Stimulated activated CD4-positive, alpha-beta T cell treated with anti-CD3 and anti-CD28 coated beads, TNF-alpha, amount 100 ng/mL, for 48 hours (primary cell): ENCODE results near the gene ZNF441.
"Not testable (repeated sequence)": the region's sequence is repeated elsewhere in the genome, so short reads cannot be mapped to it uniquely, and the experiment has no call there.

ENCODE experiments used
- DNase-seq, 3 donors: peaks; one replicate each; pipeline ENCODE4 v3.0.0-alpha.2; 2020; ENCODE audit warnings: low read depth in 3 of 3

ZNF441 gene

DNA sequence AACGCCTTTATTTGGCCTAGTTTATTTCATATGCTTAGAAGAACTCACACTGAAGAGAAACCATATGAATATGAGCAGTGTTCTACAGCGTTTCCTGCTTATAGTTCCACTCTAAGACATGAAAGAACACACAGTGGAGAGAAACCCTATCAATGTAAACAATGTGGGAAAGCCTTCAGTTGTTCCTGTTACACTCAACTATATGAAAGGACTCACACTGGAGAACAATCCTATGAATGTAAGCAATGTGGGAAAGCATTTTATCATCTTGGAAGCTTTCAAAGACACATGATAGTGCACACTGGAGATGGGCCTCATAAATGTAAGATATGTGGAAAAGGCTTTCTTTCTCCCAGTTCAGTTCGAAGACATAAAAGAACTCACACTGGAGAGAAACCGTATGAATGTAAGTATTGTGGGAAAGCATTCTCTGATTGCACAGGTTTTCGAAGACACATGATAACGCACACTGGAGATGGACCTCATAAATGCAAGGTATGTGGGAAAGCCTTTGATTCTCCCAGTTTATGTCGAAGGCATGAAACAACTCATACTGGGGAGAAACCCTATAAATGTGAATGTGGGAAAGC is 13.7 kb downstream of the ZNF441 start:
- DNase-seq: no peak

- DNase-seq: no peak
Observed at GRCh38 chr19:11781295-11782057, 14.7 kb downstream of the ZNF441 start.

DNA sequence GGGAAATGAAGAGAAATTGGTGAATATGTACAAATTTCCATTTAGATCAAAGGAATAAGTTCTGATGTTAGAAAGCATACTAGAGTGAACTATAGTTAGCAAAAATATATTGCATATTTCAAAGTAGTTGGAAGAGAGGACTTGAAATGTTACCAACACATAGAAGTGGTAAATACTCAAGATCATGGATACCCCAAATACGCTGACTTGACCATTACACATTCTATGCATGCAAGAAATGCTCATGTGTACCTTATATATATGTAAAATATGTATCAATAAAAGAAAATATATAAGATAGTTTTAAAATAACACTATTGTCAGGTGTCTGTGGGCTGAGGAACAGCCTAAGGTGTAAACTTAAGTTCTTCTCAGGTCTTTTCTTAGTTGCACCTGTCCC is 17.0 kb downstream of the ZNF441 start:
- no peak for DNase-seq

GRCh38 chr19:11784356-11784755 is 17.6 kb downstream of the ZNF441 start:
- no peak for DNase-seq

- no peak for DNase-seq
Observed at GRCh38 chr19:11787536-11787935, 20.7 kb downstream of the ZNF441 start.

- DNase-seq: no peak
Observed at GRCh38 chr19:11792942-11793341, 26.1 kb downstream of the ZNF441 start.

DNA sequence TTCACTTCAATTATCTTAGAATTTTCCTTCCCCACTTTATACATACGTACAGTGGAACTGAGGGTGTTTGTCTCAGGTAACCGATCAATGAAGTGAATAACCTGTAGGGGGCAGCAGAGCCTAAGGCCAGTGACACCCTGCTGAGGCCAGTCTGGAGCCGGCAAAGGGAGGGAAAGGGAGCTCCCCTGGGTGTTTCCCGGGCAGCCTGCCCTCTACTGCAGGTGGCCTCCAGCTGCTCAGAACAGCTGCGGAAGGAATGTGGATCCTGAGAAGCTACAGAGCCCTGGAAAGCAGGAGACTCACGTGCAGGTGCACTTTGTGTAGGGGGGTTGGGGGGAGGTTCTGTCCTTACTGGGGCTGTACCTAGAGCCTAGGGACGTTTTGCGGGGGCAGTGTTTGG is 30.7 kb downstream of the ZNF441 start:
- peak; percentile 59 to 71 (median 63) for DNase-seq

- DNase-seq: peak; percentile 74 to 84 (median 83)
Observed at GRCh38 chr19:11798391-11799330, 31.9 kb downstream of the ZNF441 start, which contains the start of gene ZNF491. ZNF491 (plus strand) TSS chr19:11798523; CDS start chr19:11805954, 7,431 bp downstream.

DNA sequence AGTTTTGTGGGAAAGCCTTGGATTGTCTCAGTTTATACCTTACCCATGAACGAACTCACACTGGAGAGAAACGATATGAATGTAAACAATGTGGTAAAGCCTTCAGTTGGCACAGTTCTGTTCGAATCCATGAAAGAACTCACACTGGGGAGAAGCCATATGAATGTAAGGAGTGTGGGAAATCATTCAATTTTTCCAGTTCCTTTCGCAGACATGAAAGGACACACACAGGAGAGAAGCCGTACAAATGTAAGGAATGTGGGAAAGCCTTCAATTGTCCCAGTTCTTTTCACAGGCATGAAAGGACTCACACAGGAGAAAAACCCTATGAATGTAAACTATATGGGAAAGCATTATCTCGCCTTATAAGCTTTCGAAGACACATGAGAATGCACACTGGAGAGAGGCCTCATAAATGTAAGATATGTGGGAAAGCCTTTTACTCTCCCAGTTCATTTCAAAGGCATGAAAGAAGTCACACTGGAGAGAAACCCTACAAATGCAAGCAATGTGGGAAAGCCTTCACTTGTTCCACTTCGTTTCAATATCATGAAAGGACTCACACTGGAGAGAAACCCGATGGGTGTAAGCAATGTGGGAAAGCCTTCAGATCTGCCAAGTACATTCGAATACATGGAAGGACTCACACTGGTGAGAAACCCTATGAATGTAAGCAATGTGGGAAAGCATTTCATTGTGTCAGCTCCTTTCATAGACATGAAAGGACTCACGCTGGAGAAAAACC is 39.7 kb downstream of the ZNF441 start:
- DNase-seq: no peak

- no peak for DNase-seq
Observed at GRCh38 chr19:11807099-11807380, 40.2 kb downstream of the ZNF441 start.

DNA sequence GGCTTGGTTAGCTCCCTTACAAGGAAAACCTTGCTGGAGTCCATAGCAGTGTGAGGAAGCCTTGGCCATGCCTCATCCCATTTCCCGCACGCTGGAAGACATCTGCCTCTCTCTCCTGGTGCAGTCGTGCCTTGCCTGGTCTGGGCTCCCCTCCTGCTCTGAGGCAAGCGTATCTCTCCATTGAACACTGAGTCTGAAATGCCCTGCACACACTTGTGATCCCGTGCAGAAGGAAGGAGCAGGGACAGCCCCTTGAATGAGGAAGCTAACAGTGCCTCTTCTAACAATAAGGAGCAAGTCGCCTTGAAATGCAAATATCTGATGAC is 46.9 kb downstream of the ZNF441 start:
- no peak for DNase-seq

- DNase-seq: peak; percentile 76 to 91 (median 80)
Observed at GRCh38 chr19:11814029-11814699, 47.4 kb downstream of the ZNF441 start, which contains the start of gene ZNF440. ZNF440 (plus strand) TSS chr19:11814273; CDS start chr19:11814448, 175 bp downstream.

GRCh38 chr19:11814700-11815035 is 47.9 kb downstream of the ZNF441 start:
- no peak for DNase-seq

DNA sequence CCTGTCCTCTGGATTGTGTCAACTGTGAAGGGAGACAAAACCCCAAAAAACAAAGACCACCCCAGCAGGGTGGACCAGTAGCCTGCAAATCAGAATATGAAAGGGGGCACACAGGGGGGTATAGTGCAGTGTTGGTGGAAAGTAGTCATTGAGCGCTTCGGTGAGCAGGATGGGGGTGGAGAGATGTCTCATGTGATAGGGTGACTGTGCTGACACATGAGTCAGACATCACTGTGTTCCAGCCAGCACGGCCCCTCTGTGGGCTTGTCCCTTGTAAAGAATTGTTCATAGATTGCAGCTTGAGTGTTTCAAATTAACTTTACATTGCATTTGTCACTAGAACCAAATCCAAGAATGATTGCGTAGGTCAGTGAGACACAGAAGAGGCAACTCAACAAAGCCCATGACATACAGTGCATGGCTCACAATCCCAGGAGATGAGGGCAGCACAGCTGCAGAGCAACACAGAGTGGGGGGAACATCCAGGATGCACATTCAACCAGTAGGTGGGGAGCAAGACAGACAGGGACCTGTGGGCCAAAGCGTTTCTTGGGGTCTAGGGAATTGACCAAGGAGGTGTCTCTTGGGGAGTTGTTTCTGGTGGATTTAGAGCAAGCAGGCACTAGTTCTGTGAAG is 54.8 kb downstream of the ZNF441 start:
- DNase-seq: no peak

DNA sequence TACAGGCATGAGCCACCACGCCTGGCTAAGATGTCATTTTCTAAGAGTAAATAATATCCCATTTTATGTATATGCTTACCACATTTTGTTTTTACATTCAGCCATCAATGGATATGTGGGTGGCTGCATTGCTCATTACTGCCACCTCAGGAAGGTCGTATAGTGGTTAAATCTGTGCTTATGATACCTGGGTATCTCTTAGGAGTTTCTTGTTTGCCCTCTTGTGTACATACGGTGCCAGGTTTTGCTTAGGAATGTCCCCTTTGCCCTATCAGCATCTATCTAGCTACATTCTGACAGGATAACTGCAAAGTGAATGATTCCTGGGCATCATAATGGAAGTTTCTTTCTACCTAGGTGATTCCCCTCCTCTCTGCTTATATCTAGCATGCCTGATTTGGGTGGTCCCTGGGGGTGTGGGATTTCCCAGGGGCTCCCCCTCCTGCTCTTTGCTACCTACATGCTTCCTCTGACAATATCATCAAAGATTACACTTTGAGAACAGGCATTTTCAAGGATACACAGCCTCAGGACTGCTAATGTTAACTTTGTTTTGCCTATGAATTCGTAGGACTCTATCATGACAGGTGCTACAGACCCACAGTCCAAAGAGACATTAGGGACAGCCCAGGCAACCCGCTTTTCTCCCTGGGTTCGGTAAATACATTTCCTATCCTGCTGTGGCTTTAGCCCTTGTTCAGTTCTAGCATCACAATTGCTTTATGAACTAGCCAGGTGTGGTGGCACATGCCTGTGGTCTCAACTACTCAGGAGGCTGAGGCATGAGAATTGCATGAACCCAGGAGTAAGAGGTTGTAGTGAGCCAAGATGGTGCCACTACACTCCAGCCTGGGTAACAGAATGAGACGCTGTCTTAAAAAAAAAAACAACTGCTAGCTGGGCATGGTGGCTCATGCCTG is 62.4 kb downstream of the ZNF441 start:
- DNase-seq: not testable (repeated sequence)

- DNase-seq: no peak
Observed at GRCh38 chr19:11832253-11832912, 65.6 kb downstream of the ZNF441 start.

- DNase-seq: no peak
Observed at GRCh38 chr19:11833541-11833940, 66.7 kb downstream of the ZNF441 start.
